Right lobe of liver (tissue), 4 donors: Measurements from ENCODE around the gene RTP1.

Source experiments
- CTCF ChIP-seq, 4 donors: fragments of 200-600 bp in 3 of 4; fragments of 450-650 bp in 1 of 4; IDR thresholded peaks; one replicate each; pipeline versions ENCODE4 v1.5.1 to v1.8.0; 2016 to 2022; ENCODE audit warnings: antibody characterized with exemption in 4 of 4, mild to moderate bottlenecking in 2 of 4
- POLR2A ChIP-seq: fragments of 450-650 bp; IDR thresholded peaks from one replicate; pipeline ENCODE4 v1.6.1; 2017; ENCODE audit warnings: antibody characterized with exemption, mild to moderate bottlenecking
- donor health status: DM: no; HTN: no; CAD: no.
- donor health status: DM: no; HTN: no; CAD: no.
- donor health status: DM: no; HTN: yes; CAD: no.

DNA sequence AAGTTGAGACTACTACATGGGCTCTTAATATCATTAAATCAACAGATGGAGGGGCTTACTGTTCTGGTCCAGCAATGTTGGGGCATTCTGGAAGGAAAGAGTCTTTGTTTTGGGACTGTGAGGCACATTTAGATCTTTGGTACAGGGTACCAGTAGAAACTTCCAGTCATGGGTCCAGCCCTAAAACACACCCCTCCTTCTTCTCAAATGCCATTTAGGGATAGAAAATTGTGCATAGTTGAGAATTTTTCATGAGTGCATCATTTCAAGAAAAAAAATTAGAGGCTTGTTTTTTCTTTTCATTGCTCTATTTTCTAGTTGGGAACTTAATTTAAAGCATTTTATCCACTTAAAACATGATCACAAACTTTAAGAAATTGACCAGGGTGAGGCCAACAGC lies 4.1 kb upstream of the RTP1 start:
- TF ChIP-seq POLR2A (no peak), CTCF (IDR thresholded peaks at IDR 0.05) (no peak)
